DMS153 (cell line): ENCODE measurements around the gene SLC16A3.

Experiments used
- DNase-seq: peaks from one replicate; lab custom pipeline; 2025; lab: John Stamatoyannopoulos, UW

SLC16A3 gene

GRCh38 chr17:82287013-82287867 lies 58.4 kb downstream of the SLC16A3 start:
- DNase-seq, result peak; percentile 33

- peak; percentile 99 for DNase-seq
Measured at GRCh38 chr17:82287868-82288801, 59.3 kb downstream of the SLC16A3 start.
